Stimulated activated CD4-positive, alpha-beta T cell treated with anti-CD3 and anti-CD28 coated beads, Interleukin-15, amount 100 ng/mL, for 48 hours (primary cell): ENCODE results near the gene JARID2.

Source experiments
- DNase-seq, 2 donors: peaks; one replicate each; pipeline ENCODE4 v3.0.0-alpha.2; 2020; ENCODE audit warnings: low read depth in 2 of 2

Gene JARID2

DNA sequence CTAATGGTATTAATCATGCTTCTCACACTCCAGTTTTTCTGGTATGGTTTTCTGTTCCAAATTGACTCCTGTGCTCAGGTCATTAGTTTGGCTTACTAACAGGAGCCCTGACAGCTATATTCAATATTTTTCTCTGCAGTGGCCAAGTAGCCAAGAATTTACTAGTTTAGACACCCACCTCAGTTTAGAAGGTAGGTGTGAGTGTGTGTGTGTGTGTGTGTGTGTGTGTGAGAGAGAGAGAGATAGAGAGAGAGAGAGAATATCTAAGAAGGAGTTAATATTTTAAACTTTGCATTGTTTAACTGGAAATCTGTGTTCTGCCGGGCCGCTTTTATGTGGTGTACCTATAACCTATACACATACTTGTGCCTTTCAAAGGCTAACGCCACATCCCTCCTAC, 18.5 kb downstream of the JARID2 start:
- DNase-seq: no peak

DNA sequence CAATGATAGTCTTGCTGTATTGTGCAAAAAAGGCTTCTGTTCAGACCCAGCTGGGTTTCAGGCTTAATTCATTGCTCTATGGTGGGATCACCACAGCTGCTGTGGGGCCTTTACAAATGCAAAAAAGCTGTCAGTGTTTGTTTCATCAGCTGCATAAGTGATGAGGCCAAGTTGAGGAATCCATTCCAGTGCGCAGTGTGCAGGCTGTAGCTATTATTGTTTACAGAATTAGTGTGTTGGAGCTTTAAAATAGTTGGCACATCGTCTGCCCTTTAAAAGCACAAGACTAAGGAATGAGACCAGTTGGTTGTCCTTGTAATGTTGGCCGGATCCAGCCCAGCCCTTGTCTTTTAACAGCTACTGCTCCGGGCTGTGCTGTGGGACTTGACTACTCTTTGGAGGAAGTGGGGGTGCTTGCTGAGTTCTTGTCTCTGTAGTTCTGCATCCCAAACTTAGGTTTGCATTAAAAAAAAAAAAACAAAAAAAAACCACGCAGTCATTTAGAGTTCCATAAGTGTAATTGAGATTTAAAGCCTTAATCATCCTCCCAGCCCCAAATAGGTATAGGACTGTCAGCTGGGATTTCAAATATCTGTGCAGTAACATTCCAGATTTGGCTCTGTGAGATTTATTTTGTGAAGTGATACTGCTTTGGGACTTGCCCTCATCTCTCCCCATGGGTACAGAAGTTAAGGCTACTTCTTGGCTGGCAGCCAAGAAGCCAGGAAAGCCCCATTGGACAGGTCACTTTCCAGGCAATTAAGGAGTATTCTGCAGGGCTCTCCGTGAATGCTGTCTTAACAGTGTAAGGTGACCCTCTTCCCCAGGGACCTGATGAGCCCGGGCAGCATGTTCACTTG, 19.3 kb downstream of the JARID2 start:
- DNase-seq: no peak

DNA sequence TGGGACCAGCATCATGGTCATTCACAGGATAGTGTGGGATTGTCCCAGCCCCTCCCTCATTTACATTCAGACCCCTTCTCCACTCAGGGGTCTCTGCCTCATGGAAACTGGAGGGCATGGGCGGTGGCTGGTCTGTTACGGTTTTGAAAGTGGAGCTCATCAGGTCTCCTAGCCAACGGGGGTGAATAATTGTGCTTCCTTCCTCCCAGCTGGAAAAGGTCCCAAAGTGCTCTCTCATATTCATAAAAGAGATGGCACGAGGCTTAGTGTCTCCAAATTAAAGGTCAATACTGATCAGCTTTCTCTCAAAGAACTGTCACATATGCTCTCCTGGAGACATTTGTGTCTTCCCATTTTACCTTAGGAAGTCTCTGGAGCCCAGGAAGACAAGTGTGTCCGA, 19.9 kb downstream of the JARID2 start:
- DNase-seq: no peak

DNA sequence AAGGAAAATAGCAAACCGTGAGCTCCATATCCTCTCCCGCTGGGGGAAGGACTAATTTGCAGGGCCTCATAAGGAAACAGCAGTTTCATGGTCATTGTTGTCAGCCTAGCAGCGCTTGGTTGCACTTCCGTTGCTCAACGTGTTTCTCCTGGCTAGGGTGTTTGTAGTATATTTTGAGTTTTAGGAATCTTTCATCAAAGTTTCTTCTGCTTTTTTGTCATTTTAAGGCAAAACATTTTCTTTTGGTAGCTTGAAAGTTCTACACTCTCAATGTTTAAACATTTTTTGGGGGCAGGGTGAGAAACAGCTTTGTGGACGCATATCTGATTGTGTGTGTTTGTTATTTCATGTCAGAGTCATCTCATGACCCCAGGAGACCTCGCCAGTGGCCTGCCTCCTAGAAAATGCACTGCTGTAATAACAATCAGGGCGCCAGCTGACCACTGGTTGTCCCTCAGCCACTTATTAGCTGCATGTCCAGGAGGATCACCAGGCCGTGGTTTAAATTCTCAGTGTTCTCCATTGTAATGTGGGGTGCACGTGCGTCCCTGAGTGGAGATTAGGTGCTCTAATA, 20.6 kb downstream of the JARID2 start:
- no peak for DNase-seq

DNA sequence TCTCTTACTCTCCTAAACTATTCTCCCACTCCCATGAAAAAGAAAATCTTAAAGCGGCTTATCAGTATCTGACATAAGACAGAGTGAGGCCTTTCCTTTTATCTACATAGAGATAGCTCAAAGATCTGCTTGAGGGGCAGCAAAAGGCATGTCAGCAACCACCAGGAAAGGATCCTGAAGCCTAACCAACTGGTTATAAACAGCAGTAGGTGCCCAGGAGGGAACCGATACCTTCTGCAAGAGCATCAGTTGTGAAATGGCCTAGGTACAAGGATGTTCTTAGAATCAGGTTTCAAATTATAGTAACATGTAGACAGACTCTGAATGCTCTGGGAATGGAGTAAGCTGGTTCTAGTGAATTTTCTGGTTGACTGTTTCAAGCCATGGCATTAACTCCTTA, 21.4 kb downstream of the JARID2 start:
- no peak for DNase-seq

DNA sequence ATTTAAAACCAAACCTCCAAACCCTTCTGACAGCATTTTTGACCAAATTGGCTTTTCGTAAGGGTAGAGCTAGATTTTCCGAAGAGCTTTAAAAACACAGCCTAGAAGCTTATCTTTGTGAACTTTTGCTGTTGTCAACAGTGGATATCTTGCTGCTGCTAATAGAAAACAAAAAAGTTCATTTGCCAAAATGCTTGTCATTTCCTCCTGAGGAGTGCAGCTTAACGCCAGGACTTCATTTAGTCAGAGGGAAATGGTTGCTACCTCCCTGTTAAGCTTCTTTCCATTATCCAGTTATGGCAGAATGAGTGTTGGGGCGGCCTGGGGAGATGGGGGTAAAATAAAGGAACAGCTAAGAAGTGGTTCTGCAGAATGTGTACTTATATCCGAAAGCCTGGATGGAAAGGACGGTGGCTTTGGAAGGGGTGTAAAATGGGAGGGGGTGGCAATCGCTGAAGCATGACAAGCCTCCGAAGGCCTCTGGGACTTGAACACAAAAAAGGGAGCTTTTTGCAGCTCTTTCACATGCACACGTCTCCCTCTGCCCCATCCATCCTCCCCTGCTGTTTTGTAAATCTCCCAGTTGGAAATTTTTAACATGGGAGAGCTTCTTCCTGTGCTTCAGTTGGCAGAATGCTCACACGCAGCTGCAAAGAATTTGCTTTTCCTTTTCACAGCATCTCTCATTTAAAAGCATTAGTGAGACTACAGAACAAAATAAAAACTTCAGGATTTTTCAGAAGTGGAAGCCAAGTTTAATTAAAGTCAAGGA, 22.5 kb downstream of the JARID2 start:
- no peak for DNase-seq

DNA sequence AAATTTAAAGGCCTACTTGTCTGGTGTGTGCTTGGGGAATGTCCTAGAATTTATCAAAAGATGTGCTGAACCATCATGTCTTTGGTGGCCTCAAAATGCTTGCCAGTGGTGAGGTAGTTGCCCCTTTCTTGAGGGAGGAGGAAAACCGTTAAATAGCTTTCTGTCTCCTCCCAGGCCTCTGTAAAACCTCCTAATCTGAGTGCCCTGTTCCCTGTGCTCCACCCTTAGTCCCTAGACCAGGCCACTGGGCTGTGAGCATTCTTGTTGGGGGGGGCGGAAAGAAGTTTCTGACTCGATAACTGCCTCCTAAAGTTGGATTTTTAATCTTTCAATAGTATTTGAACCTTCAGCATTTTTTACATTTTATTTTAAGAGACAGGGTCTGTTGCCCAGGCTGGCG, 23.1 kb downstream of the JARID2 start:
- DNase-seq: no peak

DNA sequence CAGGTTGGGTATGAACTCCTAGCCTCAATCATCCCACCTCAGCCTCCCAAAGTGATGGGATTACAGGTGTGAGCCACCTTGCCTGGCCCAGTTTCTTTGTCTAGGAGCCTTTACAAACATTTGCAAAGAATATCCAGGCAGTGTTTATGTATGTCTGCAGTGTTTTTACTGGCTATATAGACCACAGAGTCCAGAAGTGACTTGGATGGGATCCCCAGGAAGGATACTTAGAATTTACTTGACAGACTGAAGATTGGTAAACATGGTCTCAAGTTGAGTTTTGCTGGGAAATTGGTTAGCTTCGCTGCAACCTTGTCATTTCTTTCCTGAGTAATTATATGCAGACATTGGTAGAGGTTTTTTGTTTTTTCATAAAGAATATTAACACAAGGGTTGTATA, 23.8 kb downstream of the JARID2 start:
- DNase-seq: no peak

DNA sequence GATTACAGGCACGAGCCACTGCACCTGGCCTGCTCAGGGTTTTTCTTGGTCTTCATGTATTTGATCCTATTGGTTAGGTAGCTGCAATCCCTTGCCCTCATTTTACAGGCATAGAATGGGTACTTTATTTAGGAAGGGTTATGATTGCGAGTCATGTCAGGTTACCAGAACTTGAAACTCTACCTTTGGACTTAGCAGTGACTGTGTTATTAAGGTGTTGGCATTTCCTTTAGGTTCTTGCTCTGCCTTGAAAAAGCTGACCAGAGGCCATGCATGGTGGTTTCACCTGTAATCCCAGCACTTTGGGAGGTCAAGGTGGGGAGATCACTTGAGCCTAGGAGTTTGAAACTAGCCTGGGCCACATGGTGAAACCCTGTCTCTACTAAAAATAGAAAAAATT, 24.5 kb downstream of the JARID2 start:
- DNase-seq: no peak

DNA sequence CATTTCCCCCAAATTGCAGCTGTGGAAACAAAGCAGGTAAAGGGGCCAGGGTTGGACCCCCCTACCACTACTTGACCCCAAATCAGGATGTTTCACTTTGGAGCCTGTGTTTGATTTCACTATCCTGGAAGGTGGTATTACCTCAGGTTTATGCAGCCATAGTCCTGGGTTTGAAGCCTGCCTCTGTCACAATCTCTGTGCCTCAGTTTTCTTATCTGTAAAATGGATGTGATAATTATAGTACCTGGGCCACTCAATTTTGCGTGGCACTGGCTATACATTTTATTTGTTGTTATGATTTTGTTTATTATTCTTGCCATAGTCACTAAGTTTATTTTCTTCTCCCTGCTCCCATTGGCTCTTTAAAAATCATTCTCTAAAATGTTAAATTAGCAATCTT, 26.7 kb downstream of the JARID2 start:
- DNase-seq: no peak

DNA sequence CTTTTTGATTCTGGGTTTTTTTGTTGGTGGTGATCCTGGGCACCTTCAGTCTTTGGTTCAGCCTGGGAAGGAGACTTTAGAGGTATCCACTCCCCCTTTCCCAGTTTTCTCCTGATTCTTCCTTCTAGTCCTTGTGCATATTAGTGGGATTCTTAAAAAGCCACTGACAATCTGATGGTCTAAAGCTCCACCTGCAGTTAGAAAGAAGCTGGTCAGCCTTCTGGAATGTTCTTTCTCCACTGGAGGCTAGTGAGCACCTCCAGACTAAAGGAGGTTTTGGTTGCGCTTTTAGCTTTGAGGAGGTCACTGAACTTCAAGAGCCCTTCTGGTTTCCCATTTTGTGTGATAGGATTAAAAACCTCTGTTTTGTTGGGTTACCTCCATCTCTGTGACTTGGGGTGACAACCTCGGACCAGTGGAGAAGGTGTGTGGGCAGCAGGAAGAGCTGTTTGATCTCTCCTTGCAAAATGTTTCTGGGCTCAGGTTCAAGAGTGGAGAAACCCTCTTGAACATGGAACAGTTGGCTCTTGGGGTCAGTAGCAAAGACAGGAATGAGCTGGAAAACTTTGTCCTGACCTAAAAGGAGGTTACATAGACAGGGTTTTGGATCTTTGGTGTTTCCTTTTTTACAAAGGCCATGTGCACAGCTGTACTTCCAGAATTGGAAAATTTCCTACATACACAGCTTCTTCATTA, 29.0 kb downstream of the JARID2 start:
- no peak for DNase-seq

DNA sequence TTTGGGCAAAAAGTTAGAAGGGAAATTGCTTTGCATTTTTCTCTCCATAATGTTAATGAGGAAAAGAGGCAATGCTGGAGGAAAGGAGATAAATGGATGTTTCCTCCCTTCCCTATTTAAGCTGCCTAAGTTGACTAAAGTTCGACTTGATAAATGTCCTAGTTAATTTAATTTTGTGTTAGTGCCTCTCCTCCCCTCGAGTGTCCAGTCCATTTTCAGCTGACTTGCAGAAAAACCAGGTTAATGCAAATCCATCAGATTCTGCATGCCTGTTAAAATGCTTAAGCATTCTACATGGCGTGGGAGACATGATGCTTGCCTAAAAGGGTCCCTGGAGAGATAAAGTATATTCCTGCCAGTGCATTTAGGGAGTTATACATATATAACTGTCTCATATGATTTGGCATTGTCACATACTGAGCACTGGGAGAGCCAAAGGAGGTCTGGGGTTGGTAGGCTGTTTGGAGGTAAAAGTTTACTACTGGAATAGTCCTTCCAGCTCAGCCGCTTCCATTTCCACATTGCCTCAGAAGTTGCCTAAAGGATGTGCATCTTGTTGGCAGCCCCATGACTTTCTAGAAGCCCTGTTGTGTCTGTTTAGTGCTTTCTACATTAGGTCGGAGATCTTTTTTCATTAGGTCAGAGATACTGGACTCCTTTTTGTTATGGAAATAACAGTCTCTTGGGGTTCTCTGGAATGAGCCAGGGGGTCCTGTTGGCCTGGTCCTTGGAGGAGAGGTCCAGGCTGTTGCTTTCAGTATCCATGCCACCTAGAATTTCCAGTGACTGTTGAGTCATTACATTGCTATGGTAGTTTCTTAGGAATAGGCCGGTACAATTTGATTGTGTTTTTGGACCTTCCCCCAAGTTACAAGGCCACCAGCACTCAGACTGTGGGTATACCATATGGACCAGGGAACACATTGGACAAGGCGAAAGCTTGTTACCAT, 30.4 kb downstream of the JARID2 start:
- DNase-seq: no peak

DNA sequence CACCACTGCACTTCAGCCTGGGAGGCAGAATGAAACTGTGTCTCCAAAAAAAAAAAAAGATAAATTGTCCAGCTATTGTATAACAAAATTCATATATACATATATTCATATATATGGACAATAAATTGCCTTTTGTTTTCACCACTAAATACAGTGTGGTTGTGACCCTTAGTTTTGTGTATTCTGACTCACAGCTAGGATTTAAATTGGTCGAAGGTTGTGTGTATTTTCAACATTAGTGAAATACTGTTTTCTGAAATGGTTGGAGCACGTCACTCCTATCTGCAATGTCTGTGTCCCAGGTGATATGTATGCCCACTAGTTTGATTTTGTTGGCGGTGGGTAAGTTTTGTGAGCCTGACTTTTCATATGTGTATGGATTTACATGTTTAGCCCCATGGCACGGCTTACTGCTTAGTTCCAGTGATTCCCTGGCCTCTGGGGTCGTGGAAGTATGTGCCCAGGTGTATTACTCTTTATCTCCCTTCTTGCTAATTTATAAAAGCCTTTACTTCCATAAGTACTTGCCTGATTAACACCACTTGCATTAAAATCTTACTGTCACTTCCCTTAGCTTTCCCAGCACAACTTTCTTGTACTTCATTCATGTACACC, 33.3 kb downstream of the JARID2 start:
- DNase-seq: no peak

DNA sequence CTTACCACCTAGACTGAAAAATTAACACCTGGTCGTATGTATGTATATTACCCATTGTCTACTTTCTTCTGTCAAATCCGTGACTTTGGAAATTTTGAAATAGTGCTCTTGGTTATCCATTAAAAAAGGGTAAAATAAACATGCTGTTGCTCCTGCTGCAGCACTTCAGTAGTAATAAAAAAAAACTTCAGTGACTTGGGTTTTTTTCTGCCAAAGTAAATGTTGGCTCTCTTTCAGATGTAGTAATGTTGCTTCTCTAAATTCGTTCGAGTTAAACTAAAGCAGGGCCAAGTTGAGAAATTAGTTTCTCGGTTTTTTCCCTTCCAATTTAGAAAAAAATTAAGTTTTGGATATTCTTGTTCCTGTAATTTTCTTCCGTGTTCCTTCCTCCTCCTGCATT, 34.2 kb downstream of the JARID2 start:
- no peak for DNase-seq

DNA sequence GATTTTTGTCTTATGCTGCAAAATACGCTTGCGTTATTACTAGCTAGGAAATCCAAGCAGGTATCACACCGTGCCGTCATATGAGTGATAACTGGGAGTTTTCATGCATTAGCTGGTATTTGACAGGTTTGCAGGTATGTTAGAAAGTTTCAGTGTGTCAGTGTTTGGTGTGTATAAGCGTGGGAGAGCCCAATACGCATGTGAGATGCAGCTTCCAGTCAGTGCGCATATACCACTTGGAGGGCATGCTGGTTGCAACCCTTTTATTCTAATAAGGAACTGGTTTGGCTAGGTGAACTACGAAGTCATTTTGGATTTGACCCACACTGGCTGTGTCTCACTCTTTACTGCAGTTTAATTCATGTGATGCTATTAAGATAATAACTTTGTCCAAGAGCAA, 35.1 kb downstream of the JARID2 start:
- DNase-seq: no peak

DNA sequence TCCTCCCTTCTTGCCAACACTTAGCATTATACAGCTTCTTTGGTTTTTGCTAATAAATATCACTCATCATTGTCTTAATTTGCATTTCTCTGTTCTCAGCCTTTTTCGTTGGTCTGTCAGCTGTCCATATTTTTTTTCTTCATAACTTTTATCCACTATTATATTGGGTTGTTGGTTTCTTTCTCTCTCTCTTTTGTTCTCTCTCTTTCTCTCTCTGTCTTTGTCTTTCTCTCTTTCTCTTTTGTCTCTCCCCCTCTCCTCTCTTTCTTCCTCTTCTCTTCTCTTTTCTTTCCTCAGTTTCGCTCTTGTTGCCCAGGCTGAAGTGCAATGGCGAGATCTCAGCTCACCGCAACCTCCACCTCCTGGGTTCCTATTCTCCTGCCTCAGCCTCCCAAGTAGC, 36.5 kb downstream of the JARID2 start:
- DNase-seq: no peak

DNA sequence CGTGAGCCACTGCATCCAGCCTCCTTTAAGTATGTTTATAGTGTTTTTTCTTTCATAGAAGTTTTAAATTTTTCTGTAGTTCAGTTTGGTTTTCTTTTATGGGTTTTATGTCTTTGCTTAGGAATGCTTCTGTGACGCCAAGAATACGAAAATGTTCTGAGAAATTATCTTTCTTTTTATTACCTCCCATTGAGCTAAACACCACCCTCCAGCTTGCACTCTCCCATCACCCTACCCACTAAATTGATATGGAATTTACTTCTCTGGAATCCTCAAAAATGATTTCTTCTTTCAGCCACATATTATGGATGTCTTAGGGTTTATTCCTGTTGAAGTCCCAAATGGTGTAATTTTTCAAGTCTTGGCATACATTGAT, 38.1 kb downstream of the JARID2 start:
- DNase-seq: no peak

DNA sequence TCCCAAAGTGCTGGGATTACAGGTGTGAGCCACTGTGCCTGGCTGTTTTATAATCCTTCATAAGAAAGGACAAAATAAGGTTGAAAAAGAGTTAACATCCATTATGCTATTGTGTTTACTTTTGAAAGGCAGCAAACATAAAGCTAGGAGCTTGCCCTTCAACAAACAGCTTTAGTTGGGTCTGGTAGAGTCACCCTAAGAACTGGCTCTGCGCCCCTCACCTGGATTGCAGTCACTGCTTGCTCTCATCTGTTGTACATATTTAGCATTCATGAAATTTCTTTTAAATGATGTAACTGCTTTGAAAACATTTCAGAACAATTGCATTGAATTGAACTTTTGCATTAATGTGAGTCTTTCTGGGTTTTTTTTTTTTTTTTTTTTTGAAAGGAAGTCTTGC, 38.9 kb downstream of the JARID2 start:
- DNase-seq: no peak

DNA sequence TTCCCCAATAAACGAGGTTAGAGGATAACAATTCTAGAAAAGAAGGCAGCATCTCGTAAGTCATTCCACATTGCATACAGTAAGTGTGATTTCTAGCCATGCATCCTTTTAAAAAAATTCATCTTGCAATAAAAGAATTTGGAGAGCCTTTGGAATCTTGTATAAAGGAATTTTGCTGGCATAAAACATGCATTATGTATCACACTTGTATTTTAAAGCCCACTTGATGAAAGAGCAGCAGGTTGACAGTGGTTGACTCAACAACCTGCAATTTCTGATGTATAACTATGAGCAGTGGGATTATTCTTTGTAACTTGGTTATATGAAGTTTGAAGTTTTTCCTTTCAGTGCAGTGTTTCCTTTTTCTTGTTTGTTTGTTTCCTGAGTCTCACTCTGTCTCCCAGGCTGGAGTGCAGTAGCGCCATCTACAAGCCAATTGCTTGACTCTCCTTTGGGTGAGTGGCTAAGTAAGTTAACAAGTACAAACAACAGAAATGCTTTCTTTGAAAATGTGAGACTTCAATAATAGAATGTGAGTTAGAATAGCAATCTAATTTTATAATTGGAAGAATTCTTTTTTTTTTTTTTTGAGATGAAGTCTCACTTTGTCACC, 39.9 kb downstream of the JARID2 start:
- no peak for DNase-seq

DNA sequence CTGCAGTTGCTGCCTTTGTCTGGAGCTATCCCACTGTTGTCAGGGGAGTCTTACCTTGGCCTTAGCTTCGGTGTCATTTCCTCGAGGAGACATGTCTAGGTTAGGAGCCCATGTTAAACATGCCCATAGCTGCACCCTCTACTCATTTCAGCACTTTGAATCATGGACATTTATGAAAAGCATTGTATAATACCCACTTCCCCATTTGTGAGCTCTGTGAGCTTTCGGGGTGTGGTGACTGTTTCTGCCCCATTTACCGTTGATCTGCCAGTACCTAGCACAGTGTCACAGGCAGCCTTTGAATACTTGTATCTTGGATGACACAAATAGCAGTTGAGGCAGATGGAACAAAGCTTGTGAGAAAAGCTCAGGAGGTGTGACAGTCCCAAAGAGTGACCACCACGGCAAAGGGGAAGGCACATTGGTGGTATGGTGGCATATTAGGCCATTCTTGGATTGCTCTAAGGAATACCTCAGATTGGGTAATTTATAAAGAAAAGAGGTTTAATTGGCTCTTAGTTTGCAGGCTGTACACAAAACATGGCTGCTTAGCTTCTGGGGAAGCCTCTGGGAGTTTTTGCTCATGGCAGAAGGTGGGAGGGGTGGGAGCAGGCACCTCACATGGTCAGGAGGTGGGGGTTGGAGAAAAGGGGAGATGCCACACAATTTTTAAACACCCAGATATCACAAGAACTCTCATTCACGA, 42.0 kb downstream of the JARID2 start:
- DNase-seq: no peak
